GM23338 (cell line): Measurements from ENCODE around the gene CABLES1.

Experiments used
- EZH2 ChIP-seq: fragments of 200-600 bp; sonication (generic); IDR thresholded peaks from one replicate; pipeline ENCODE4 v1.8.0; 2017; ENCODE audit warnings: antibody characterized with exemption, mild to moderate bottlenecking, low read depth; ENCODE audit not compliant: unreplicated experiment
- EZH2phosphoT487 ChIP-seq: fragments of 200-600 bp; sonication (generic); IDR thresholded peaks from one replicate; pipeline ENCODE4 v1.8.1; 2018; ENCODE audit warnings: antibody characterized with exemption; ENCODE audit not compliant: unreplicated experiment
- TF ChIP-seq, protein P1 (sequence below), 2 experiments: fragments of 200-600 bp in 1 of 2; sonication (generic) in 1 of 2; conservative IDR thresholded peaks; 2 replicates each; pipeline versions ENCODE4 v1.5.1 to v1.6.1; 2016 to 2017; ENCODE audit warnings: antibody characterized with exemption in 2 of 2, low read depth in 2 of 2, mild to moderate bottlenecking in 2 of 2, moderate library complexity in 1 of 2

DNA sequence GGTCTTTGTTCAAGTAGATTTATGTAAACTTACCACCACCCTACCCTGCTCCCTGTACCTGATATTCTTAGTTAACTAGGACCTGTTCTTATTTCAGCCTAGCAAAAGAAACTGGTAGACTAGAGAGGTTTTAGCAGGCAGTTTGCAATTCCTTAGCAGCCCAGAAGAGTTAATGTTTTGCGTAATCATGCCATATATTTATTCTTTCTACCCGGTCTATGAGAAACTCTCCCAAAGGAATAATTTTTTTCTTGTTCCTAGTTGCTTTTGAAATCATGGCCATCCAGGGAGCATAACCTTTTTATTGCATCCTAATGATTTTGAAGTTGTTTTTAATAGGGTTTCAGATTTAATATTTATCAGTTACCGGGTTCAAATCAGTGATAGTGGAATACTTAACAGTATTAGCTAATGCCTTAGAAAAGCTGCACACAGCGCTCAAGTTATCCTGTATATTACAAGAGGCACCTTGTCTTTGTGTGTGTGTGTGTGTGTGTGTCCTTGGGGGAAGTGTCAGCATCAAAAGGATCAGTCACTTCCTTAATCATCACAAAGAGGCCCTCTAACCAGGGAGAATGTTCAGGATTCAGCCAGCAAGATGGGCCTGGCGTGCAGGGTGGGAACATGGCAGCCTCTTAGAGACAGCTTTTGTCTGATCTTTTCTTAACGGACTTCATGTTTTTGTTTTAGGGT, 52.9 kb downstream of the CABLES1 start:
- TF ChIP-seq, protein P1, sequence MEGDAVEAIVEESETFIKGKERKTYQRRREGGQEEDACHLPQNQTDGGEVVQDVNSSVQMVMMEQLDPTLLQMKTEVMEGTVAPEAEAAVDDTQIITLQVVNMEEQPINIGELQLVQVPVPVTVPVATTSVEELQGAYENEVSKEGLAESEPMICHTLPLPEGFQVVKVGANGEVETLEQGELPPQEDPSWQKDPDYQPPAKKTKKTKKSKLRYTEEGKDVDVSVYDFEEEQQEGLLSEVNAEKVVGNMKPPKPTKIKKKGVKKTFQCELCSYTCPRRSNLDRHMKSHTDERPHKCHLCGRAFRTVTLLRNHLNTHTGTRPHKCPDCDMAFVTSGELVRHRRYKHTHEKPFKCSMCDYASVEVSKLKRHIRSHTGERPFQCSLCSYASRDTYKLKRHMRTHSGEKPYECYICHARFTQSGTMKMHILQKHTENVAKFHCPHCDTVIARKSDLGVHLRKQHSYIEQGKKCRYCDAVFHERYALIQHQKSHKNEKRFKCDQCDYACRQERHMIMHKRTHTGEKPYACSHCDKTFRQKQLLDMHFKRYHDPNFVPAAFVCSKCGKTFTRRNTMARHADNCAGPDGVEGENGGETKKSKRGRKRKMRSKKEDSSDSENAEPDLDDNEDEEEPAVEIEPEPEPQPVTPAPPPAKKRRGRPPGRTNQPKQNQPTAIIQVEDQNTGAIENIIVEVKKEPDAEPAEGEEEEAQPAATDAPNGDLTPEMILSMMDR (conservative IDR thresholded peaks at IDR 0.05; ENCODE audit: low read depth in 2 of 2): no peak
- TF ChIP-seq EZH2 (no peak), EZH2phosphoT487 (no peak)
